Neural crest cell (in vitro differentiated cells): ENCODE measurements around the gene HBP1. TPM values are rescaled to one million over a fixed set of nuclear protein-coding genes. Genes with fewer than 3 reads are reported as not detected.
"Not testable (repeated sequence)": the region's sequence is repeated elsewhere in the genome, so short reads cannot be mapped to it uniquely, and the experiment has no call there.

Experiments used
- DNase-seq: peaks from one replicate; pipeline ENCODE4 v3.0.0; 2021; ENCODE audit warnings: low read depth, mixed read lengths, low spot score
- H3K27ac Mint-ChIP-seq: one replicate; pipeline ENCODE4 v1.8.0; 2021; ENCODE audit warnings: mild to moderate bottlenecking, mixed read lengths; ENCODE audit not compliant: unreplicated experiment
- H3K27me3 Mint-ChIP-seq: 2 replicates; pipeline ENCODE4 v1.8.0; 2021; ENCODE audit warnings: low read depth, mild to moderate bottlenecking, mixed read lengths
- H3K36me3 Mint-ChIP-seq: 2 replicates; pipeline ENCODE4 v1.8.0; 2021; ENCODE audit warnings: low read depth, mild to moderate bottlenecking, mixed read lengths
- H3K4me1 Mint-ChIP-seq: 2 replicates; pipeline ENCODE4 v1.8.0; 2021; ENCODE audit warnings: mixed read lengths
- H3K4me3 Mint-ChIP-seq: one replicate; pipeline ENCODE4 v1.8.0; 2021; ENCODE audit warnings: mild to moderate bottlenecking, mixed read lengths
- H3K9me3 Mint-ChIP-seq: 2 replicates; pipeline ENCODE4 v1.8.0; 2021; ENCODE audit warnings: mixed read lengths
- CTCF ChIP-seq: fragments of 200-600 bp; sonication (generic); conservative IDR thresholded peaks from 2 replicates; pipeline ENCODE4 v1.5.0; 2021; ENCODE audit warnings: antibody characterized with exemption, mild to moderate bottlenecking
- total RNA-seq: library from RNA; stranded (reverse); gene quantifications from 2 replicates; pipeline ENCODE4 v1.2.1, GENCODE V29; 2021

The HBP1 gene
- total RNA-seq, 1 donor from 2014 or later: 15.7 TPM

- H3K4me3 Mint-ChIP-seq: no peak overlapping the region
- peaks cover 46% of the 10 kb centered on the region for H3K36me3 Mint-ChIP-seq
- peaks cover 19% of the 10 kb centered on the region for H3K9me3 Mint-ChIP-seq
- no peak overlapping the region for H3K27ac Mint-ChIP-seq
- no peak for TF ChIP-seq CTCF
- no peaks in the 10 kb centered on the region for H3K27me3 Mint-ChIP-seq
- H3K4me1 Mint-ChIP-seq: no peaks in the 10 kb centered on the region
- DNase-seq: no peak
Measured at GRCh38 chr7:107244613-107245012, 75.8 kb downstream of the HBP1 start.

DNA sequence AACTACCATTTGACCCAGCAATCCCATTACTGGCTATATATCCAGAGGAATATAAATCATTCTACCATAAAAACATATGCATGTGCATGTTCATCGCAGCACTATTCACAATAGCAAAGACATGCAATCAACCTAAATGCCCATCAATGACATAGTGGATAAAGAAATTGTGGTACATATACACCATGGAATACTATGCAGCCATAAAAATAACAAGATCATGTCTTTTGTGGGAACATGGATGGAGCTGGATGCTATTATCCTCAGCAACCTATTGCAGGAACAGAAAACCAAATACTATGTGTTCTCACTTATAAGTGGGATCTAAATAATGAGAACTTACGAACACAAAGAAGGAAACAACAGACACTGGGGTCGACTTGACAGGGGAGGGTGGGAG is 78.0 kb downstream of the HBP1 start:
- peaks cover 46% of the 10 kb centered on the region for H3K36me3 Mint-ChIP-seq
- H3K4me3 Mint-ChIP-seq, H3K27me3 Mint-ChIP-seq, H3K27ac Mint-ChIP-seq, DNase-seq, H3K4me1 Mint-ChIP-seq: not testable (repeated sequence)
- H3K9me3 Mint-ChIP-seq: peaks cover 19% of the 10 kb centered on the region

DNA sequence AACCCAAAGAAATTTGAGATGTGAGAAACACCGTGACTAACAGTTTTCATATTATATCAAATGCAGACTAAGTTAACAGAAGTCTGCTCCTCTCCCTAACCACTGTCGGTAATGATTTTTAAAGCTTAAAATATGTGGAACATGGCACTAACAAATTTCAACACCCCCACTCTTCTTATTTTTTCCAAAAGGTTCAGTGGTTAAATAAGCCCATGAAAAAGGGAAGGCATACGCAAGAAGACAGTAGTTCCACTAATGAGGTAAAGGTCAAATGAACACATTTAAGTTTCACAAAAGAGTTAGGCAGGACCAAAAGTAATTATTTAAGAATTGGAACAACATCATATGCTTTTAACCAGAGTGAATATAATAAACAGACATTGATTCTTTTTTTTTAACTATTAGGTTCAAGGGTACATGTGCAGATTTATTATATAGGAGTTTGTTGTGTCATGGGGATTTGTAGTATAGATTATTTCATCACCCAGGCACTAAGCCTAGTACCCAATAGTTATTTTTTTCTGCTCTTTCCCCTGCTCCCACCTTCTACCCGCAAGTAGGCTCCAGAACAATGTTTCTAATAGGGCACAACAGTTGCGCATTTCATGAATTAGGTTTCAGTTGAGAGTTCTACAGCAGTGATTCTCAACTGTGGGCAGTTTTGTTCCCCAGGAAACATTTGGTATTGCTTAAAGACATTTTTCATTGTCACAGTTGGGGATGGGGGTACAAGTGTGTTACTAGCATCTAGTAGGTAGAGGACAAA is 79.9 kb downstream of the HBP1 start:
- peaks cover 16% of the 10 kb centered on the region for H3K9me3 Mint-ChIP-seq
- no peaks in the 10 kb centered on the region for H3K27me3 Mint-ChIP-seq
- no peaks in the 10 kb centered on the region for H3K4me1 Mint-ChIP-seq
- no peak for TF ChIP-seq CTCF
- H3K4me3 Mint-ChIP-seq: no peak overlapping the region
- H3K36me3 Mint-ChIP-seq: peaks cover 36% of the 10 kb centered on the region
- no peak overlapping the region for H3K27ac Mint-ChIP-seq
- no peak for DNase-seq

DNA sequence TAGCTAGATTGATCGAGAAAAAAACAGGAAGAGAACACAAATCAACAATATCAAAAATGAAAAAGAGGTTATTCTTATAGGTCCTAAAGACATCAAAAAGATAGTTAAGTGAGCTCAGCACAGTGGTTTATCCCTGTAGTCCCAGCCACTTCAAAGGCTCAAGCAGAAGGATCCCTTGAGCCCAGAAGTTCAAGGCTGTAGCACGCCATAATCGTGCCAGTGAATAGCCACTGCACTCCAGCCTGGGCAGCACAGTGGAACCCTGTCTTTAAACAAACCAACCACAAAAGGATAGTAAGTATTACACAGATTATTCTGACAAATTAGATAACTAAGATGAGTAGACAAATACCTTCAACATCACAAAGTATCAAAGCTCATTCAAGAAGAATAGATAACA is 83.2 kb downstream of the HBP1 start:
- DNase-seq: no peak
- TF ChIP-seq CTCF: no peak
- no peaks in the 10 kb centered on the region for H3K27me3 Mint-ChIP-seq
- peaks cover 2% of the 10 kb centered on the region for H3K9me3 Mint-ChIP-seq
- no peak overlapping the region for H3K4me3 Mint-ChIP-seq
- no peaks in the 10 kb centered on the region for H3K4me1 Mint-ChIP-seq
- H3K27ac Mint-ChIP-seq: no peak overlapping the region
- H3K36me3 Mint-ChIP-seq: peaks cover 7% of the 10 kb centered on the region

Other genes starting within 250 kb of the HBP1 start
- 14.2 and 14.4 TPM in 2 replicates for gene PRKAR2B, start 124.3 kb upstream of the HBP1 start, total RNA-seq